ENCODE data around the gene BAZ2B. TPM values are rescaled to one million over a fixed set of nuclear protein-coding genes. Genes with fewer than 3 reads are reported as not detected.
A peak's percentile ranks its signal among the peaks of the same experiment; 100 is the strongest.

Gene BAZ2B
- total RNA-seq, 1 donor from 2014 or later: 4.2 TPM

- intact Hi-C loops (cut with micrococcal nuclease): loop anchor here (1.0 to 10.0 kb wide), 2 partner anchors 426 to 609 kb away; partner anchors contain the start of gene MARCHF7
- Mint-ChIP-seq H3K9me3 (no peaks in the 10 kb centered on the region), H3K27ac (peak within 1 kb of the TSS; percentile 85), H3K36me3 (ENCODE audit: low read depth) (peaks cover 2% of the 10 kb centered on the region), H3K4me3 (peak within 1 kb of the TSS; percentile 87), H3K27me3 (no peaks in the 10 kb centered on the region), H3K4me1 (peaks cover 18% of the 10 kb centered on the region)
- no peak for DNase-seq
These were observed 330.2 kb downstream of the BAZ2B start, which contains the start of gene WDSUB1 for GRCh38 chr2:159285929-159286708. Gene WDSUB1, minus strand, starts transcription at chr2:159286703. Its CDS starts 3,634 bp downstream, at chr2:159283069.

- Mint-ChIP-seq H3K4me1 (peaks cover 13% of the 10 kb centered on the region), H3K27me3 (no peaks in the 10 kb centered on the region), H3K36me3 (ENCODE audit: low read depth) (peaks cover 2% of the 10 kb centered on the region), H3K27ac (no peak overlapping the region), H3K4me3 (peak overlapping the region; percentile 83), H3K9me3 (no peaks in the 10 kb centered on the region)
- no peak for DNase-seq
- intact Hi-C loops (cut with micrococcal nuclease): loop anchor here (10.0 kb wide), 1 partner anchor 609 kb away; no protein-coding TSS in a partner anchor
These were observed 330.9 kb downstream of the BAZ2B start for GRCh38 chr2:159285433-159285832.

- Mint-ChIP-seq H3K9me3 (no peaks in the 10 kb centered on the region), H3K27ac (no peak overlapping the region), H3K4me1 (peaks cover 9% of the 10 kb centered on the region), H3K4me3 (no peak overlapping the region), H3K27me3 (no peaks in the 10 kb centered on the region), H3K36me3 (ENCODE audit: low read depth) (peaks cover 5% of the 10 kb centered on the region)
- intact Hi-C loops (cut with micrococcal nuclease): loop anchor here (10.0 kb wide), 1 partner anchor 611 kb away; no protein-coding TSS in a partner anchor
- DNase-seq: no peak
These were observed 332.8 kb downstream of the BAZ2B start for GRCh38 chr2:159283529-159283928.

GRCh38 chr2:159281002-159281401, 335.3 kb downstream of the BAZ2B start:
- no peak for DNase-seq
- H3K36me3 Mint-ChIP-seq (ENCODE audit: low read depth): peaks cover 5% of the 10 kb centered on the region
- H3K27ac Mint-ChIP-seq: no peak overlapping the region
- no peak overlapping the region for H3K4me3 Mint-ChIP-seq
- intact Hi-C loops (cut with micrococcal nuclease): loop anchor here (10.0 kb wide), 1 partner anchor 614 kb away; no protein-coding TSS in a partner anchor
- H3K4me1 Mint-ChIP-seq: peaks cover 6% of the 10 kb centered on the region
- no peaks in the 10 kb centered on the region for H3K9me3 Mint-ChIP-seq
- no peaks in the 10 kb centered on the region for H3K27me3 Mint-ChIP-seq

- H3K9me3 Mint-ChIP-seq: no peaks in the 10 kb centered on the region
- no peaks in the 10 kb centered on the region for H3K27me3 Mint-ChIP-seq
- H3K36me3 Mint-ChIP-seq (ENCODE audit: low read depth): peaks cover 7% of the 10 kb centered on the region
- H3K4me1 Mint-ChIP-seq: peaks cover 4% of the 10 kb centered on the region
- no peak overlapping the region for H3K4me3 Mint-ChIP-seq
- intact Hi-C loops (cut with micrococcal nuclease): loop anchor here (10.0 kb wide), 1 partner anchor 615 kb away; no protein-coding TSS in a partner anchor
- peak; percentile 25 for DNase-seq
- no peak overlapping the region for H3K27ac Mint-ChIP-seq
These were observed 336.6 kb downstream of the BAZ2B start for GRCh38 chr2:159279700-159280099.

GRCh38 chr2:159275111-159275510, 341.2 kb downstream of the BAZ2B start:
- H3K4me3 Mint-ChIP-seq: no peak overlapping the region
- peaks cover 8% of the 10 kb centered on the region for H3K36me3 Mint-ChIP-seq (ENCODE audit: low read depth)
- intact Hi-C loops (cut with micrococcal nuclease): no loop called here

GRCh38 chr2:159272156-159272555, 344.2 kb downstream of the BAZ2B start:
- no peaks in the 10 kb centered on the region for H3K27me3 Mint-ChIP-seq
- peaks cover 12% of the 10 kb centered on the region for H3K36me3 Mint-ChIP-seq (ENCODE audit: low read depth)
- no peak for DNase-seq
- peaks cover 2% of the 10 kb centered on the region for H3K4me1 Mint-ChIP-seq
- no peaks in the 10 kb centered on the region for H3K9me3 Mint-ChIP-seq
- intact Hi-C loops (cut with micrococcal nuclease): no loop called here
- H3K4me3 Mint-ChIP-seq: no peak overlapping the region
- no peak overlapping the region for H3K27ac Mint-ChIP-seq

More at GRCh38 chr2:159275111-159275510, 341.2 kb downstream of the BAZ2B start:
- Mint-ChIP-seq H3K27ac (no peak overlapping the region), H3K9me3 (no peaks in the 10 kb centered on the region), H3K27me3 (no peaks in the 10 kb centered on the region), H3K4me1 (no peaks in the 10 kb centered on the region)
- no peak for DNase-seq

- H3K4me3 Mint-ChIP-seq: no peak overlapping the region
- H3K27me3 Mint-ChIP-seq: no peaks in the 10 kb centered on the region
- DNase-seq: no peak
- H3K9me3 Mint-ChIP-seq: no peaks in the 10 kb centered on the region
- H3K27ac Mint-ChIP-seq: no peak overlapping the region
- H3K36me3 Mint-ChIP-seq (ENCODE audit: low read depth): peaks cover 12% of the 10 kb centered on the region
- intact Hi-C loops (cut with micrococcal nuclease): no loop called here
- peaks cover 2% of the 10 kb centered on the region for H3K4me1 Mint-ChIP-seq
These were observed 345.5 kb downstream of the BAZ2B start for GRCh38 chr2:159270744-159271379.

Other genes starting within 250 kb of the BAZ2B start
- gene MARCHF7, start 96.0 kb upstream of the BAZ2B start, total RNA-seq: 67.1 and 72.0 TPM in 2 replicates
- 0.54 and 0.72 TPM in 2 replicates for gene CD302, start 181.7 kb upstream of the BAZ2B start, total RNA-seq